Glutamatergic neuron (in vitro differentiated cells): ENCODE measurements around the gene HYAL4. TPM values are rescaled to one million over a fixed set of nuclear protein-coding genes. Genes with fewer than 3 reads are reported as not detected.

Experiments used
- DNase-seq: peaks from one replicate; pipeline ENCODE4 v3.0.0; 2022
- H3K27ac Mint-ChIP-seq: one replicate; pipeline ENCODE4 v1.8.0; 2020; ENCODE audit warnings: mild to moderate bottlenecking, mixed read lengths, inconsistent platforms; ENCODE audit not compliant: unreplicated experiment
- H3K27me3 Mint-ChIP-seq: one replicate; pipeline ENCODE4 v1.8.0; 2020; ENCODE audit warnings: mild to moderate bottlenecking, moderate library complexity, mixed read lengths, inconsistent platforms; ENCODE audit not compliant: unreplicated experiment
- H3K36me3 Mint-ChIP-seq: one replicate; pipeline ENCODE4 v1.8.0; 2020; ENCODE audit warnings: mild to moderate bottlenecking, mixed read lengths, inconsistent platforms; ENCODE audit not compliant: unreplicated experiment
- H3K4me1 Mint-ChIP-seq: one replicate; pipeline ENCODE4 v1.8.0; 2020; ENCODE audit warnings: mild to moderate bottlenecking, low read depth, mixed read lengths, inconsistent platforms; ENCODE audit not compliant: unreplicated experiment
- H3K4me3 Mint-ChIP-seq: one replicate; pipeline ENCODE4 v1.8.0; 2020; ENCODE audit warnings: mild to moderate bottlenecking, mixed read lengths, inconsistent platforms; ENCODE audit not compliant: unreplicated experiment
- H3K9me3 Mint-ChIP-seq: one replicate; pipeline ENCODE4 v1.8.0; 2020; ENCODE audit warnings: mild to moderate bottlenecking, moderate library complexity, mixed read lengths, inconsistent platforms; ENCODE audit not compliant: unreplicated experiment
- CTCF ChIP-seq: fragments of 200-600 bp; sonication (generic); IDR thresholded peaks from one replicate; pipeline ENCODE4 v1.5.0; 2021; ENCODE audit not compliant: partially characterized antibody, unreplicated experiment
- total RNA-seq: library from RNA; stranded (reverse); fragmentation: NEBNext Ultra II Directional; extraction: Animal tissue kit (Norgen Biotek cat#: 25700); gene quantifications from one replicate; pipeline ENCODE4 v1.2.1, GENCODE V29; 2021; ENCODE audit not compliant: unreplicated experiment

HYAL4 gene
- total RNA-seq, 1 donor from 2014 or later, result not detected

GRCh38 chr7:123798532-123799188 is 46.3 kb upstream of the HYAL4 start:
- H3K36me3 Mint-ChIP-seq, result no peaks in the 10 kb centered on the region
- H3K4me3 Mint-ChIP-seq, result no peak overlapping the region
- DNase-seq, result no peak
- TF ChIP-seq CTCF, result no peak
- H3K4me1 Mint-ChIP-seq, result no peaks in the 10 kb centered on the region
- H3K27ac Mint-ChIP-seq, result no peak overlapping the region
- H3K9me3 Mint-ChIP-seq, result no peaks in the 10 kb centered on the region
- H3K27me3 Mint-ChIP-seq, result peaks cover 2% of the 10 kb centered on the region

- H3K4me3 Mint-ChIP-seq, result no peak overlapping the region
- peaks cover 2% of the 10 kb centered on the region for H3K27me3 Mint-ChIP-seq
- no peak for TF ChIP-seq CTCF
- no peaks in the 10 kb centered on the region for H3K9me3 Mint-ChIP-seq
- H3K4me1 Mint-ChIP-seq, result no peaks in the 10 kb centered on the region
- no peak for DNase-seq
- no peaks in the 10 kb centered on the region for H3K36me3 Mint-ChIP-seq
- H3K27ac Mint-ChIP-seq, result no peak overlapping the region
These were observed 42.7 kb upstream of the HYAL4 start for GRCh38 chr7:123802249-123802648.

- Mint-ChIP-seq H3K9me3 (peaks cover 3% of the 10 kb centered on the region), H3K4me3 (no peak overlapping the region), H3K27ac (no peak overlapping the region), H3K4me1 (no peaks in the 10 kb centered on the region), H3K27me3 (peaks cover 2% of the 10 kb centered on the region), H3K36me3 (peaks cover 3% of the 10 kb centered on the region)
- TF ChIP-seq CTCF, result no peak
- no peak for DNase-seq
These were observed 39.7 kb upstream of the HYAL4 start for GRCh38 chr7:123805287-123805686.

- peaks cover 3% of the 10 kb centered on the region for H3K9me3 Mint-ChIP-seq
- DNase-seq, result no peak
- H3K4me3 Mint-ChIP-seq, result no peak overlapping the region
- H3K27me3 Mint-ChIP-seq, result no peaks in the 10 kb centered on the region
- H3K27ac Mint-ChIP-seq, result no peak overlapping the region
- H3K36me3 Mint-ChIP-seq, result peaks cover 3% of the 10 kb centered on the region
- no peaks in the 10 kb centered on the region for H3K4me1 Mint-ChIP-seq
- no peak for TF ChIP-seq CTCF
These were observed 35.5 kb upstream of the HYAL4 start for GRCh38 chr7:123809471-123809870.

GRCh38 chr7:123811056-123811455 is 33.9 kb upstream of the HYAL4 start:
- Mint-ChIP-seq H3K27ac (no peak overlapping the region), H3K36me3 (peaks cover 3% of the 10 kb centered on the region), H3K4me3 (no peak overlapping the region), H3K4me1 (no peaks in the 10 kb centered on the region), H3K27me3 (no peaks in the 10 kb centered on the region), H3K9me3 (peaks cover 3% of the 10 kb centered on the region)
- no peak for TF ChIP-seq CTCF
- DNase-seq, result no peak
